ENCODE measurements around the gene ADAM17. TPM values are rescaled to one million over a fixed set of nuclear protein-coding genes. Genes with fewer than 3 reads are reported as not detected.

The ADAM17 gene
- total RNA-seq, 4 donors from 2014 or later: 7.7 to 47.0 (median 27.7) TPM

DNA sequence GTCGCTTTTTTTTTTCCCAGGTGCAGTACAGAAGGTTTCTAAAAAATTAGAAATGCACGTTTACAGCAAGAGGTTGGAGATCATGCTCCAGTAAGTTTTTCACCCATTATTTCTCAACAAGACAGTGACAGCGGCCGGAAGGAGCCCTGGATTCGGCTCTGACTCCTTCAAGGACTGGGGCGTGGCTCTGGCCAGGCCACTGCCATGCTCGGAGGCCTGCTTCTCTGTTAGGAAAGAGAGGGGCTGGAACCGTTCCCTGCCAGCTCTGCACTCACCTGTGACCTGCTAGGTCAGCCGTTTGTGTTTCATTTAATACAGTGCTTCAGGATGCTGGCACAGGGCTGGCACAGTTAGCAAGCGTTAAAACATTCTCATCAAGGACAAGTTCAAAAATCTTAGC, 87.9 kb downstream of the ADAM17 start:
- intact Hi-C loops (cut with DNase I; ENCODE audit: low total_unique reads): no loop called here
- Histone ChIP-seq H3K4me3 (no peak overlapping the region), H3K27ac (no peak overlapping the region), H3K36me3 (no peaks in the 10 kb centered on the region), H3K4me1 (no peaks in the 10 kb centered on the region), H3K27me3 (no peaks in the 10 kb centered on the region), H3K9me3 (no peaks in the 10 kb centered on the region)
- TF ChIP-seq, protein P1, sequence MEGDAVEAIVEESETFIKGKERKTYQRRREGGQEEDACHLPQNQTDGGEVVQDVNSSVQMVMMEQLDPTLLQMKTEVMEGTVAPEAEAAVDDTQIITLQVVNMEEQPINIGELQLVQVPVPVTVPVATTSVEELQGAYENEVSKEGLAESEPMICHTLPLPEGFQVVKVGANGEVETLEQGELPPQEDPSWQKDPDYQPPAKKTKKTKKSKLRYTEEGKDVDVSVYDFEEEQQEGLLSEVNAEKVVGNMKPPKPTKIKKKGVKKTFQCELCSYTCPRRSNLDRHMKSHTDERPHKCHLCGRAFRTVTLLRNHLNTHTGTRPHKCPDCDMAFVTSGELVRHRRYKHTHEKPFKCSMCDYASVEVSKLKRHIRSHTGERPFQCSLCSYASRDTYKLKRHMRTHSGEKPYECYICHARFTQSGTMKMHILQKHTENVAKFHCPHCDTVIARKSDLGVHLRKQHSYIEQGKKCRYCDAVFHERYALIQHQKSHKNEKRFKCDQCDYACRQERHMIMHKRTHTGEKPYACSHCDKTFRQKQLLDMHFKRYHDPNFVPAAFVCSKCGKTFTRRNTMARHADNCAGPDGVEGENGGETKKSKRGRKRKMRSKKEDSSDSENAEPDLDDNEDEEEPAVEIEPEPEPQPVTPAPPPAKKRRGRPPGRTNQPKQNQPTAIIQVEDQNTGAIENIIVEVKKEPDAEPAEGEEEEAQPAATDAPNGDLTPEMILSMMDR (IDR thresholded peaks at IDR 0.05): no peak
- TF ChIP-seq POLR2A (IDR thresholded peaks at IDR 0.05): no peak
- no peak for DNase-seq

DNA sequence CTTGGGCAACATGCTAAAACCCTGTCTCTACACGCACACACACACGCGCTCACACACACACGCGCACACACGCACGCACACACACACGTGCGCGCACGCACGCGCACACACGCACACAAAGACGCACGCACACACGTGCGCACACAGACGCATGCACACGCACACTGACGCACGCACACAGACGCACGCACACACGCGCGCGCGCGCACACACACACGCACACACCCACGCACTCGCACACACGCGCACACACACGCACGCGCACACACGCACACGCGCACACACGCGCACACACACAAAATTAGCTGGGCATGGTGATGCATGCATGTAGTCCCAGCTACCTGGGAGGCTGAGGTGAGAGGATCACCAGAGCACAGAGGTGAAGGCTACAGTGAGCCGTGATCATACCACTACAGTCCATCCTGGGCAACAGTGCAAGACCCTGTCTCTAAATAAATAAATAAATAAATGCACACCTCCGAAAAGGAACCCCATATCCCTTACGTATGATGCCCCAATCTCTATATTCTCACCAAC, 89.4 kb downstream of the ADAM17 start:
- no peak for DNase-seq
- no peaks in the 10 kb centered on the region for H3K9me3 ChIP-seq
- H3K4me1 ChIP-seq: no peaks in the 10 kb centered on the region
- H3K36me3 ChIP-seq: no peaks in the 10 kb centered on the region
- TF ChIP-seq, protein P1 (IDR thresholded peaks at IDR 0.05): no peak
- TF ChIP-seq POLR2A (IDR thresholded peaks at IDR 0.05): no peak
- H3K27me3 ChIP-seq: no peaks in the 10 kb centered on the region
- intact Hi-C loops (cut with DNase I; ENCODE audit: low total_unique reads): no loop called here
- H3K4me3 ChIP-seq: no peak overlapping the region
- no peak overlapping the region for H3K27ac ChIP-seq

DNA sequence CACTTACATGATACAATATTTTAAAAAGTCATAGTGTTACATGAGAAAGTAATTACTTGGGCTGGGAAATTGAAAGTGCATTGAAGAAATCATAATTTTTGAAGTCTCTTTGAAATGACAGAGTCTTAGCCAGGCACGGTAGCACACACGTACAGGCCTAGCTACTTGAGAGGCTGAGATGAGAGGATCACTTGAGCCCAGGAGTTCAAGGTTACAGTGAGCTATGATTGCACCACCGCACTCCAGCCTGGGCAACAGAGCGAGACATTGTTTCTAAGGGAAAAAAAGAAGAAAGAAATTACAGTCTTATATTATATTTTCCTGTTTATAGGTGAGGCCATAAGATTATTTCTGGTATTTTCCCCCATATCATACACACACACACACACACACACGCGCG, 90.5 kb downstream of the ADAM17 start:
- TF ChIP-seq, protein P1 (IDR thresholded peaks at IDR 0.05): no peak
- no peak for TF ChIP-seq POLR2A (IDR thresholded peaks at IDR 0.05)
- Histone ChIP-seq H3K4me3 (no peak overlapping the region), H3K27ac (no peak overlapping the region), H3K9me3 (no peaks in the 10 kb centered on the region), H3K4me1 (no peaks in the 10 kb centered on the region), H3K27me3 (no peaks in the 10 kb centered on the region), H3K36me3 (no peaks in the 10 kb centered on the region)
- intact Hi-C loops (cut with DNase I; ENCODE audit: low total_unique reads): no loop called here
- no peak for DNase-seq

DNA sequence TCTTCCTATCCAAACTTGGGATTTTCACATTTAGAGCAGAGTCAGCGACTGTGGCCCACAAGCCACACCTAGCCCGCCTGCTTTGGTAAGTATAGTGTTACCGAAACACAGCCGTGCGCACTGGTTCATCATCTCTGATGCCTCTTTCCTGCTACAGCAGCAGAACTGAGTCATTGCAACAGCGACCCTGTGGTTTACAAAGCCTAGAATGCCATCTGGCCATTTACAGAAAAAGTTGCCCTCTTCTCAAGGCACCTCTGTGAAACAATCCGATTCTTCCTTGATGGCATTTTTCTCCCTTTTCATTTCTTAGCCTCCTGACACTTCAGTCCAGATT, 92.0 kb downstream of the ADAM17 start:
- Histone ChIP-seq H3K9me3 (no peaks in the 10 kb centered on the region), H3K4me3 (no peak overlapping the region), H3K36me3 (no peaks in the 10 kb centered on the region), H3K27ac (no peak overlapping the region), H3K27me3 (no peaks in the 10 kb centered on the region), H3K4me1 (no peaks in the 10 kb centered on the region)
- TF ChIP-seq, protein P1 (IDR thresholded peaks at IDR 0.05): no peak
- TF ChIP-seq POLR2A (IDR thresholded peaks at IDR 0.05): no peak
- intact Hi-C loops (cut with DNase I; ENCODE audit: low total_unique reads): no loop called here
- DNase-seq: no peak

DNA sequence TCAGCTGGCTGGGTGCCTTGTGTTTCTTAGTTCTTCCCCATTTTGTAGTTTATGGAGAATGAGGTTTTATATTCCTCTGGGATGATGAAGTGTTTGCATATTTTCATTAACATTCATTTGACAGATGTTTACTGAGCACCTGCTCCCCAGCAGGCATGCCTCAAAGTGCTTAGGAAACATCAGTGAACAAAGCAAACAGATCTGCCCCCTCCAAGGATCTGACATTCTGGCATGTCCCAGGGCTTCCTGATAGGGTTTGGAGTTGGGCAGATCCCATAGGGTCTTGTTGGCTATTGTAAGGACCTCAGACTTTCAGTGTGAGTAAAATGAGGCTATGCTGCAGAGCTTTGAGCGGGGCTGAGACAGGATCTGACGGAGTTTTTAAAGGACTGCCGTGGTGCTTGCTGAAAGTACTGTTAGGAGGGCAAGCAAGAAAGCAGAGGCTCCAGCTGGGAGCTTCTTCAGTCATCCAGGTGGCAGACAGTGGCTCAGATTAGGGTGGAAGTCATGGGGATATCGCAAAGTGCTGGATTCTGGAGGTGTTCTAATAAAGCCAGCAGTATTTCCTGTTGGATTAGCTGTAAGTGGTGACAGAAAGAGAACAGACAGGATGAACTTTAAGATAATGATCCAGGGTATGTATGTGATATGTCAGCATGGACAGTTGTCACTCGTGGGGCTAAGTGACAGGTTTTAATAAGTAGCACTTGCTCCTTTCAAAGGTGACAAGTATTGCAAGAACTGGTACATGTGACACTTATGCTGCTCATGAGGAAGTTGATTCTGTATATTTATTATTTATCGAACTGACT, 92.5 kb downstream of the ADAM17 start:
- H3K4me3 ChIP-seq: no peak overlapping the region
- H3K36me3 ChIP-seq: no peaks in the 10 kb centered on the region
- no peaks in the 10 kb centered on the region for H3K27me3 ChIP-seq
- intact Hi-C loops (cut with DNase I; ENCODE audit: low total_unique reads): no loop called here
- no peak for TF ChIP-seq POLR2A (IDR thresholded peaks at IDR 0.05)
- TF ChIP-seq, protein P1 (IDR thresholded peaks at IDR 0.05): no peak
- no peak for DNase-seq
- no peaks in the 10 kb centered on the region for H3K4me1 ChIP-seq
- H3K9me3 ChIP-seq: no peaks in the 10 kb centered on the region
- H3K27ac ChIP-seq: no peak overlapping the region
